K562 (cell line): ENCODE results near the gene CHAC1.

ENCODE experiments used
- ATF2 ChIP-seq: sonication (generic); formaldehyde crosslinking; IDR thresholded peaks from 2 replicates; pipeline ENCODE4 v1.8.1; 2022; ENCODE audit warnings: missing genetic modification reagents
- CEBPB ChIP-seq: fragments of 450-650 bp; IDR thresholded peaks from 2 replicates; pipeline ENCODE4 v1.6.1; 2016; ENCODE audit warnings: missing genetic modification characterization, missing compliant biosample characterization
- CTCF ChIP-seq, 3 experiments: IDR thresholded peaks in 2 of 3; conservative IDR thresholded peaks in 1 of 3; 2 replicates each; pipeline ENCODE4 v1.5.1; 2011 to 2012; ENCODE audit warnings: low read length in 3 of 3, mild to moderate bottlenecking in 3 of 3, control low read depth in 2 of 3, improper control_type of control experiment in 1 of 3, inconsistent platforms in 1 of 3, low read depth in 1 of 3, mixed read lengths in 1 of 3, moderate library complexity in 1 of 3; ENCODE audit not compliant: insufficient read depth in 2 of 3
- GTF2E2 ChIP-seq: fragments of 200-800 bp; sonication (Bioruptor generic); IDR thresholded peaks from 2 replicates; pipeline ENCODE4 v1.6.1; 2016; ENCODE audit warnings: missing genetic modification characterization, missing compliant biosample characterization
- JUND ChIP-seq, 2 experiments: IDR thresholded peaks; 2 replicates in 1 of 2; 3 replicates in 1 of 2; pipeline ENCODE4 v1.6.1; 2011; ENCODE audit warnings: borderline replicate concordance in 2 of 2, low read depth in 2 of 2, low read length in 2 of 2, improper control_type of control experiment in 1 of 2, missing biosample characterization in 1 of 2, missing genetic modification characterization in 1 of 2, missing genetic modification reagents in 1 of 2
- RAD51 ChIP-seq: fragments of 450-650 bp; IDR thresholded peaks from 2 replicates; pipeline ENCODE4 v1.7.1; 2016; ENCODE audit warnings: low read depth, mild to moderate bottlenecking, borderline replicate concordance
- RCOR1 ChIP-seq, 2 experiments: IDR thresholded peaks; 2 replicates each; pipeline ENCODE4 v1.6.1; 2012; ENCODE audit warnings: low read depth in 2 of 2, low read length in 2 of 2, borderline replicate concordance in 1 of 2, improper control_type of control experiment in 1 of 2
- SIN3A ChIP-seq, 2 experiments: fragments of 150-350 bp in 1 of 2; IDR thresholded peaks; 2 replicates each; pipeline ENCODE4 v1.6.1; 2011 to 2016; ENCODE audit warnings: borderline replicate concordance in 2 of 2, low read depth in 2 of 2, low read length in 2 of 2, mild to moderate bottlenecking in 2 of 2, moderate library complexity in 2 of 2; ENCODE audit not compliant: control insufficient read depth in 1 of 2
- ZKSCAN1 ChIP-seq: fragments of 150-350 bp; IDR thresholded peaks from 2 replicates; pipeline ENCODE4 v1.6.1; 2016; ENCODE audit warnings: low read depth, low read length
- ZNF212 ChIP-seq: fragments of 450-650 bp; formaldehyde crosslinking; IDR thresholded peaks from 2 replicates; pipeline ENCODE4 v1.4.0; 2020; ENCODE audit warnings: mild to moderate bottlenecking
- ZNF445 ChIP-seq: fragments of 250-450 bp; sonication (Bioruptor Pico); IDR thresholded peaks from 2 replicates; pipeline ENCODE4 v1.4.0; 2020; ENCODE audit warnings: low read depth, mild to moderate bottlenecking, moderate library complexity
- TF ChIP-seq, protein P1 (sequence below): sonication (generic); formaldehyde crosslinking; IDR thresholded peaks from 2 replicates; pipeline ENCODE4 v1.5.0; 2020; ENCODE audit warnings: missing genetic modification reagents

DNA sequence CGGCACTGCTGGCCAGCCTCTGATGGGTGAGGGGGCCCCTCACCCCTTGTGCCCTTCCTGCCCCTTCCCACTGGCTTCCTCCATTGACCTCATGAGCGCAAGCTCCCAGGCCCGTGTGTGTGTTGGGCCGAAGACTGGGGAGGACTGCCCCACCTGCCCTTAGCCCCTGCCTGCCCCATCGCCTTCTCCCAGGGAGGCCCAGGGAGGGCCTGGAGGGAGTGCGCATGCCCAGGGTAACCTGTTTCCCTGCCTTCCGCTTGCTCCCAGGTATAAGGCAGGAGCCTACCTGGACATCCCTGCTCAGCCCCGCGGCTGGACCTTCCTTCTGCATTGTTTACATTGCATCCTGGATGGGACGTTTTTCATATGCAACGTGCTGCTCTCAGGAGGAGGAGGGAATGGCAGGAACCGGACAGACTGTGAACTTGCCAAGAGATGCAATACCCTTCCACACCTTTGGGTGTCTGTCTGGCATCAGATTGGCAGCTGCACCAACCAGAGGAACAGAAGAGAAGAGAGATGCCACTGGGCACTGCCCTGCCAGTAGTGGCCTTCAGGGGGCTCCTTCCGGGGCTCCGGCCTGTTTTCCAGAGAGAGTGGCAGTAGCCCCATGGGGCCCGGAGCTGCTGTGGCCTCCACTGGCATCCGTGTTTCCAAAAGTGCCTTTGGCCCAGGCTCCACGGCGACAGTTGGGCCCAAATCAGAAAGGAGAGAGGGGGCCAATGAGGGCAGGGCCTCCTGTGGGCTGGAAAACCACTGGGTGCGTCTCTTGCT lies 15.3 kb upstream of the CHAC1 start:
- TF ChIP-seq SIN3A (IDR thresholded peaks at IDR 0.05; ENCODE audit: borderline replicate concordance in 2 of 2, control insufficient read depth in 1 of 2, low read depth in 2 of 2, low read length in 2 of 2) (no peak), CTCF (IDR thresholded peaks at IDR 0.05 in 2 of 3, conservative IDR thresholded peaks at IDR 0.05 in 1 of 3; ENCODE audit: insufficient read depth in 2 of 3, low read depth in 1 of 3, low read length in 3 of 3) (0 out of 6 replicates have a peak, but pooled peaks of 1 of the 3 experiments have one; percentile 17), RCOR1 (IDR thresholded peaks at IDR 0.05; ENCODE audit: borderline replicate concordance in 1 of 2, low read depth in 2 of 2, low read length in 2 of 2) (no peak), ATF2 (no peak), ZNF212 (CRISPR knock-in tag) (no peak), ZNF445 (CRISPR knock-in tag) (no peak), GTF2E2 (tag) (no peak), ZKSCAN1 (no peak), RAD51 (no peak), CEBPB (tag) (no peak), JUND (IDR thresholded peaks at IDR 0.05; ENCODE audit: borderline replicate concordance, low read depth, low read length) (no peak), JUND (tag; IDR thresholded peaks at IDR 0.05; ENCODE audit: borderline replicate concordance, low read depth, low read length) (no peak)
- TF ChIP-seq, protein P1, sequence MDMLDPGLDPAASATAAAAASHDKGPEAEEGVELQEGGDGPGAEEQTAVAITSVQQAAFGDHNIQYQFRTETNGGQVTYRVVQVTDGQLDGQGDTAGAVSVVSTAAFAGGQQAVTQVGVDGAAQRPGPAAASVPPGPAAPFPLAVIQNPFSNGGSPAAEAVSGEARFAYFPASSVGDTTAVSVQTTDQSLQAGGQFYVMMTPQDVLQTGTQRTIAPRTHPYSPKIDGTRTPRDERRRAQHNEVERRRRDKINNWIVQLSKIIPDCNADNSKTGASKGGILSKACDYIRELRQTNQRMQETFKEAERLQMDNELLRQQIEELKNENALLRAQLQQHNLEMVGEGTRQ (CRISPR knock-in tag): no peak
